ENCODE measurements around the gene MEIS2.

DNA sequence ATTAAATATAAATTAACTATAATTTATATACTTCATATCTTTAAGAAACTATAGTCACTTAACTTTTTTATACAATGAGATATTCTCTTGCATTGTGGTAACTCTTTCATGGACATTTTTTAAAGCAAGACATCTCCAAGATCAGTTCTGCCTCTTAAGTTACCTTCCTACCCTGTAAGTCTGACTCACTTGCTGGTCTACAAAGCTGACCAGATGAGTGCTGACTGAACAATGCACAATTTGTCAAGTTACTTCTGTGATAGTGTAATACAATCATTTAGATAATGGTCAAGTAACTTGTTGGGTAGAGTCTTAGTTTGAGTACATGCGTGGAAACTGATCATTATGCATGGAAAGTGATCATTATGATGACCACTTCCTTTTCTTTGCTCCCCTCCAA, 145.9 kb downstream of the MEIS2 start:
- TF ChIP-seq, protein P1, sequence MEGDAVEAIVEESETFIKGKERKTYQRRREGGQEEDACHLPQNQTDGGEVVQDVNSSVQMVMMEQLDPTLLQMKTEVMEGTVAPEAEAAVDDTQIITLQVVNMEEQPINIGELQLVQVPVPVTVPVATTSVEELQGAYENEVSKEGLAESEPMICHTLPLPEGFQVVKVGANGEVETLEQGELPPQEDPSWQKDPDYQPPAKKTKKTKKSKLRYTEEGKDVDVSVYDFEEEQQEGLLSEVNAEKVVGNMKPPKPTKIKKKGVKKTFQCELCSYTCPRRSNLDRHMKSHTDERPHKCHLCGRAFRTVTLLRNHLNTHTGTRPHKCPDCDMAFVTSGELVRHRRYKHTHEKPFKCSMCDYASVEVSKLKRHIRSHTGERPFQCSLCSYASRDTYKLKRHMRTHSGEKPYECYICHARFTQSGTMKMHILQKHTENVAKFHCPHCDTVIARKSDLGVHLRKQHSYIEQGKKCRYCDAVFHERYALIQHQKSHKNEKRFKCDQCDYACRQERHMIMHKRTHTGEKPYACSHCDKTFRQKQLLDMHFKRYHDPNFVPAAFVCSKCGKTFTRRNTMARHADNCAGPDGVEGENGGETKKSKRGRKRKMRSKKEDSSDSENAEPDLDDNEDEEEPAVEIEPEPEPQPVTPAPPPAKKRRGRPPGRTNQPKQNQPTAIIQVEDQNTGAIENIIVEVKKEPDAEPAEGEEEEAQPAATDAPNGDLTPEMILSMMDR (IDR thresholded peaks at IDR 0.05; ENCODE audit: extremely low read depth in 1 of 2, insufficient read depth in 1 of 2, low read depth in 1 of 2, low read length in 2 of 2), result no peak
- TF ChIP-seq, protein P2, sequence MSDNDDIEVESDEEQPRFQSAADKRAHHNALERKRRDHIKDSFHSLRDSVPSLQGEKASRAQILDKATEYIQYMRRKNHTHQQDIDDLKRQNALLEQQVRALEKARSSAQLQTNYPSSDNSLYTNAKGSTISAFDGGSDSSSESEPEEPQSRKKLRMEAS (IDR thresholded peaks at IDR 0.05; ENCODE audit: insufficient read depth, insufficient read length), result no peak
